ENCODE results near the gene ACAA1. TPM values are rescaled to one million over a fixed set of nuclear protein-coding genes. Genes with fewer than 3 reads are reported as not detected.

Gene ACAA1, protein sequence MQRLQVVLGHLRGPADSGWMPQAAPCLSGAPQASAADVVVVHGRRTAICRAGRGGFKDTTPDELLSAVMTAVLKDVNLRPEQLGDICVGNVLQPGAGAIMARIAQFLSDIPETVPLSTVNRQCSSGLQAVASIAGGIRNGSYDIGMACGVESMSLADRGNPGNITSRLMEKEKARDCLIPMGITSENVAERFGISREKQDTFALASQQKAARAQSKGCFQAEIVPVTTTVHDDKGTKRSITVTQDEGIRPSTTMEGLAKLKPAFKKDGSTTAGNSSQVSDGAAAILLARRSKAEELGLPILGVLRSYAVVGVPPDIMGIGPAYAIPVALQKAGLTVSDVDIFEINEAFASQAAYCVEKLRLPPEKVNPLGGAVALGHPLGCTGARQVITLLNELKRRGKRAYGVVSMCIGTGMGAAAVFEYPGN
- total RNA-seq: 120 TPM
- long read RNA-seq, transcript ACAA1-202 (12 exons, 1,785 nt): major isoform, 223 of 256 reads
- long read RNA-seq, partial matches to known transcripts: 6 of 256 reads
- long read RNA-seq, other reads (novel, unspliced or antisense): 22 of 256 reads

DNA sequence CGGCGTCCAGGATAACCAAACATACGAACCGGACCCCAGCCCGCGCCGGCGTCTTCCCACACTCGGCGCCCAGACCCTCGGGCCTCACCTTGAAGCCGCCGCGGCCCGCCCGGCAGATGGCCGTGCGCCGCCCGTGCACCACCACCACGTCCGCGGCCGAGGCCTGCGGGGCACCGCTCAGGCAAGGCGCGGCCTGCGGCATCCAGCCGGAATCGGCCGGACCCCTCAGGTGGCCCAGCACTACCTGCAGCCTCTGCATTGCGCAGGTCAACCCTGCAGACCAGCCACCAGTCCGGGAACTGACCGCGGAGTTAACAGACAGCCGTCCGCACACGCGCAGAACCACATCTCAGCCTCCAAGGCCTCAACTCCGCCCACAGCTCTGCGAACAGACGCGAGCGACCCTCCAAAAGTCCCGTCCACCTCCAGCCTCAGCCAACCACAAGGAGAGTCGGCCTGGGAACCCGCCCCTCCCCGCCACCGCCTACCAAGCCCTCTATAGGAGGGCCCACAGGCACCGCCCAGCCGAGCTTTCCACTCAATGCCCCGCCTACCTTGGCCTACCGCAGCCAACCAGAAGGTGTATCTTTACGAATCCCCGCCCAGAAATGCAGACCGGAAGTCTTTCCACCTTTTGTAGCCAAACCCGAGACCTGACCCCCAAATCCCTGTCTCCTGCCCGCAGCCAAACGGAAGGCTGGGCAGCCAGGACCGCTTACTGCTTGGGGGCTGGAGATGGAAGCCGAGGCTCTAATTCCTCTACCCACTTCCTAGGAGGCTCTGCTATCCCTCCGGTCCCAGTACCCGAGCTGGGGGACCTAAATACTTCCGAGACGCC lies at the start of gene ACAA1:
TSS of gene ACAA1 (minus strand) at position 351 of the 838 bp plus-strand sequence. CDS start at position 259, 92 bp downstream.
- Histone ChIP-seq H3K9me3 (replicated peaks) (no peaks in the 10 kb centered on the region), H3K27me3 (ENCODE audit: low read depth) (no peaks in the 10 kb centered on the region), H3K36me3 (peaks cover 51% of the 10 kb centered on the region), H3K27ac (replicated peaks) (peak within 1 kb of the TSS; percentile 98), H3K4me3 (peak within 1 kb of the TSS; percentile 91), H3K4me1 (peaks cover 79% of the 10 kb centered on the region)
- intact Hi-C loops (cut with micrococcal nuclease): no loop called here
- peak; percentile 100 for DNase-seq
- TF ChIP-seq, protein P1, sequence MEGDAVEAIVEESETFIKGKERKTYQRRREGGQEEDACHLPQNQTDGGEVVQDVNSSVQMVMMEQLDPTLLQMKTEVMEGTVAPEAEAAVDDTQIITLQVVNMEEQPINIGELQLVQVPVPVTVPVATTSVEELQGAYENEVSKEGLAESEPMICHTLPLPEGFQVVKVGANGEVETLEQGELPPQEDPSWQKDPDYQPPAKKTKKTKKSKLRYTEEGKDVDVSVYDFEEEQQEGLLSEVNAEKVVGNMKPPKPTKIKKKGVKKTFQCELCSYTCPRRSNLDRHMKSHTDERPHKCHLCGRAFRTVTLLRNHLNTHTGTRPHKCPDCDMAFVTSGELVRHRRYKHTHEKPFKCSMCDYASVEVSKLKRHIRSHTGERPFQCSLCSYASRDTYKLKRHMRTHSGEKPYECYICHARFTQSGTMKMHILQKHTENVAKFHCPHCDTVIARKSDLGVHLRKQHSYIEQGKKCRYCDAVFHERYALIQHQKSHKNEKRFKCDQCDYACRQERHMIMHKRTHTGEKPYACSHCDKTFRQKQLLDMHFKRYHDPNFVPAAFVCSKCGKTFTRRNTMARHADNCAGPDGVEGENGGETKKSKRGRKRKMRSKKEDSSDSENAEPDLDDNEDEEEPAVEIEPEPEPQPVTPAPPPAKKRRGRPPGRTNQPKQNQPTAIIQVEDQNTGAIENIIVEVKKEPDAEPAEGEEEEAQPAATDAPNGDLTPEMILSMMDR (IDR thresholded peaks at IDR 0.05; ENCODE audit: borderline replicate concordance): no peak

DNA sequence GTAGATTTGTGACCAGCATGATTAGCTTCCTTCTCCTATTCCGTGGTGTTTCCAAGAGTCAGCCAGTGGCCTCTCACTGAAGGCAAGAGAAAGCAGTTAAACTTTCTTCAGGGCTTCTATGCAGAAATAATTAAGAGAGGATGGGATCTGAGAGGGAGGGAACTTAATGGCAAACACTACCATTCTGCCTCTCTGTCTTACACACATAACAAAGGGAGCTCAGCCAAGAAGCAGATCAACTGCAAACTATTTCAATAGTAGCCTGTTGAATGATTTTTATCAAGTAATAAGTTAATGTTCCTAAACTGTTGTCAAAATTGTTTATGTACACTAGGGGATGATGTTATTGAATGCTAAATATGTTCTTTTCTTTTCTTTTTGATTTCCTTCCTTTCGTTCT lies 40.3 kb upstream of the ACAA1 start:
- TF ChIP-seq, protein P1 (IDR thresholded peaks at IDR 0.05; ENCODE audit: borderline replicate concordance): no peak
- Histone ChIP-seq H3K9me3 (replicated peaks) (no peaks in the 10 kb centered on the region), H3K36me3 (no peaks in the 10 kb centered on the region), H3K4me3 (no peak overlapping the region), H3K27me3 (ENCODE audit: low read depth) (no peaks in the 10 kb centered on the region), H3K4me1 (peaks cover 25% of the 10 kb centered on the region), H3K27ac (replicated peaks) (no peak overlapping the region)
- no peak for DNase-seq
- intact Hi-C loops (cut with micrococcal nuclease): no loop called here

DNA sequence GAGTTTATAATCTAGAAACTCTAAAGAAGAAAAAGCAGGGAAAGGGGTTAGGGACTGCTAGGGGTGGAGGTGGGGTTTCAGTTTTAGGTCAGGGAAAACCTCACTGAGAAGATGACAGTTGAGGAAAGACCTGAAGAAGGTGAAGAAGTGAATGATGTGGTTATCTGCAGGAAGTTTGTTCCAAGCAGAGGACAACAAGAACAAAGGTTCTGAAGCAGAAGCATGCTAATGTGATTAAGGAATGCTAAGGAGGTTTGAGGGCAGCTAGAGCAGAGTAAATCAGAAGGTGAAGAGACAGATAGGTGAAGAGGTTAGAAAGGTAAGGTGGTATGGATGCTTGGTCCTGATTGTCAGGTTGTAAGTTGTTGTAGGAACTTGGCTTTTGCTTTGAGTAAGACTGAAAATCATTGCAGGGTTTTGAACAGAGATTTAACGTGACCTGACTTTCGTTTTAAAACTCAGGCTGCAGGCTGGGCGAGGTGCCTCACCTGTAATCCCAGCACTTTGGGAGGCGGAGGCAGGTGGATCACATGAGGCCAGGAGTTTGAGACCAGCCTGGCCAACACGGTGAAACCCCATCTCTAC lies 37.0 kb upstream of the ACAA1 start:
- H3K4me3 ChIP-seq: no peak overlapping the region
- no peak overlapping the region for H3K27ac ChIP-seq (replicated peaks)
- H3K9me3 ChIP-seq (replicated peaks): no peaks in the 10 kb centered on the region
- DNase-seq: no peak
- H3K4me1 ChIP-seq: peaks cover 29% of the 10 kb centered on the region
- TF ChIP-seq, protein P1 (IDR thresholded peaks at IDR 0.05; ENCODE audit: borderline replicate concordance): no peak
- intact Hi-C loops (cut with micrococcal nuclease): no loop called here
- no peaks in the 10 kb centered on the region for H3K36me3 ChIP-seq
- no peaks in the 10 kb centered on the region for H3K27me3 ChIP-seq (ENCODE audit: low read depth)

DNA sequence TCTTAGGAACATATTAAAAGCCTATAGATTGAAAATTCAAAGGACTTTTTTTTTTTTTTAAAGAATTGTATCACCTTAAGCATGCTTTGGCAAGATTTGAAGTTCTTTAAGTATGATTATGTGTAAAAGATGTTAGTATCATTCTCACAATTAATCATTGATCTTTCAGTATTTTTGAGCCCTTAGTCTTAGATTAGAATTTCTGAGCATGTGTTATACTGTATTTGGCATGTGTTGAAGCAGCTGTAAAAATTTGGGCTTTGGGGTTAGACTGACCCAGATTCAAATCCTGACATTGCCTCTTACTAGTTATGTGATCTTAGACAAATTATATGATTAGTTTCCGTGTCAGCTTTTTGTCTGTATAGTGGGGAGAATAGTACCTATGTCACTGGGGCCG lies 34.7 kb upstream of the ACAA1 start:
- H3K4me3 ChIP-seq: no peak overlapping the region
- no peak for DNase-seq
- no peaks in the 10 kb centered on the region for H3K36me3 ChIP-seq
- H3K27ac ChIP-seq (replicated peaks): no peak overlapping the region
- H3K4me1 ChIP-seq: peaks cover 52% of the 10 kb centered on the region
- H3K9me3 ChIP-seq (replicated peaks): no peaks in the 10 kb centered on the region
- intact Hi-C loops (cut with micrococcal nuclease): no loop called here
- H3K27me3 ChIP-seq (ENCODE audit: low read depth): no peaks in the 10 kb centered on the region
- TF ChIP-seq, protein P1 (IDR thresholded peaks at IDR 0.05; ENCODE audit: borderline replicate concordance): no peak

DNA sequence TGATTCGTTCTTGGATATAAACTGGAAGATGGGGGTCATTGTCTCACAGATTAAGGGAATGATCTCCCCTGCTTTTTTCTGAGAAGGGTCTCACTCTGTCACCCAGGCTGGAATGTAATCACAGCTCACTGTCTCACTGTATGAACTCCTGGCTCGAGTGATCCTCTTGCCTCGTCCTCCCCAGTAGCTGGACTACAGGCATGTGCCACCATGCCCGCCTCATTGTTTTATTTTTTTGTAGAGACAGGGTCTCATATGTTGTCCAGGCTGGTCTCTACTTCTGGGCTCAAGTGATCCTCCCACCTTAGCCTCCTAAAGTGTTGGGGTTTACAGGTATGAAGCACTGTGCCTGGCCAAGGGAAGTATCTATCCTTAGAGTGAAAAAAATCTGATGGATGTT lies 33.8 kb upstream of the ACAA1 start:
- intact Hi-C loops (cut with micrococcal nuclease): no loop called here
- TF ChIP-seq, protein P1 (IDR thresholded peaks at IDR 0.05; ENCODE audit: borderline replicate concordance): no peak
- Histone ChIP-seq H3K27me3 (ENCODE audit: low read depth) (no peaks in the 10 kb centered on the region), H3K4me1 (peaks cover 61% of the 10 kb centered on the region), H3K27ac (replicated peaks) (no peak overlapping the region), H3K9me3 (replicated peaks) (no peaks in the 10 kb centered on the region), H3K36me3 (no peaks in the 10 kb centered on the region), H3K4me3 (no peak overlapping the region)
- DNase-seq: no peak

Measured in left ventricle myocardium inferior (tissue), 1 donor.